Measurements from ENCODE around the gene MIOS. TPM values are rescaled to one million over a fixed set of nuclear protein-coding genes. Genes with fewer than 3 reads are reported as not detected.

The MIOS gene
- total and polyA plus RNA-seq, 2 of the 8 experiments (the other 6 are each of a cell fraction or from before 2014, with no cell fraction given), result 15.5 to 50.7 TPM

DNA sequence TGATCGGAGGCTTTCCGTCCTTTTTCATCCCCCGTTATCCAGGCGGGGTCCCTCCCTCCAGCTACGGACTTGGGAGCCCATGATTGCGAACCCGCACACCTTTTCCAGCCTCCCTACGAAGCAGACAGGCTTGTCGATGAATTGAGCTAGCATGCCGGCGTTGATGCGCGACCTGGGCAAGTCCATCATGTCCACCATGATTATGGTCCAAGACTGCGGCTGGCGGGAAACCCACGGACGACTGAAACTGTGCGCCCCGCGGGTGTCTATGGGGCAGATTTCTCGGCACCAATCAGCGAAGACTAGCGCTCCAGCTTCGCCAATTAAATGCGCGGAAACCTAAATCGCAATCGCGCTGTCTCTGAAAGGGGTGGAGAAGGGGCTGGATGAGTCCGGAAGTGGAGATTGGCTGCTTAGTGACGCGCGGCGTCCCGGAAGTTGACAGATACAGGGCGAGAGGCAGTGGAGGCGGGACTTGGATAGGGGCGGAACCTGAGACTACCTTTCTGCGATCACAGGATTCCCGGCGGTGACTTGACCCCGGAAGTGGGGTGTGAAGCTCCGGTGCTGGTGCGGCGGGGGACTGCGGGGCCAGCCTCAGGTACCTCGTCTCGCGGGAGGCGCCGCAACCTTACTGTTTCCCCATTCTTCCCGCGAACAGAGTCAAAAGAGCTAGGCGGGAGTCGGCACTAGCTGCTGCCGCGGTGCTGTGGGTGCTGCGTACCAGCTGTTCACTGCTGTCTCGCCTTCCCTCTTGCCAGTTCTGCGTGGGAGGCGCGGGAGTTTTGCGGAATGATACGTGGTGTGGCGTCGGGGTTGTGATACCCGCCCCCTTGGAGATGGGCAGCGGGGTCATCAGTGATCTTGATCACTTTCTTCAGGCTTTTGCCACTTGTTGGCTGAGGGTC is 73.8 kb downstream of the MIOS start, which contains the start of gene UMAD1:
TSS of gene UMAD1 (plus strand) at position 532 of the 908 bp plus-strand sequence. CDS start 32,620 bp downstream, outside the sequence.
- no peaks in the 10 kb centered on the region for H3K9me3 ChIP-seq (ENCODE audit: insufficient read depth in 2 of 2, low read depth in 1 of 2, low read length in 1 of 2)
- H2AK5ac ChIP-seq (ENCODE audit: low read depth, low read length), result no peak within 1 kb of the TSS
- peak within 1 kb of the TSS; percentile 88 to 92 for H3K4me2 ChIP-seq (ENCODE audit: insufficient read depth in 1 of 2, low read depth in 2 of 2, low read length in 2 of 2)
- H4K8ac ChIP-seq (ENCODE audit: extremely low read depth, insufficient read depth, low read length), result peak within 1 kb of the TSS; percentile 98
- peak within 1 kb of the TSS; percentile 91; the same call in 1 of the 2 replicates for H2BK12ac ChIP-seq (ENCODE audit: low read depth, low read length)
- 2% methylated on average over 68 of the region's 68 CpGs; no CpG with 5 or more reads in 1 of the 2 experiments for WGBS, 2 experiments (ENCODE audit: extremely low coverage in 1 of 2, insufficient coverage in 1 of 2, insufficient read length in 1 of 2, insufficient replicate concordance in 2 of 2, low coverage in 1 of 2, low lambda C conversion rate in 2 of 2, missing lambda C conversion rate in 1 of 2)
- no peaks in the 10 kb centered on the region; the same call in 1 of the 2 replicates for H3K79me1 ChIP-seq (ENCODE audit: low read depth, low read length)
- no peaks in the 10 kb centered on the region for H3K27me3 ChIP-seq (replicated peaks in 1 of 4; ENCODE audit: control insufficient read depth in 3 of 4, extremely low read depth in 1 of 4, insufficient read depth in 3 of 4, low read length in 3 of 4)
- peak within 1 kb of the TSS; percentile 88 to 97 (median 96) for H3K9ac ChIP-seq (replicated peaks in 1 of 4; ENCODE audit: extremely low read depth in 1 of 4, low read depth in 3 of 4, low read length in 3 of 4)
- peak within 1 kb of the TSS; percentile 80 for H4K5ac ChIP-seq (ENCODE audit: insufficient read length, low read depth, low read length)
- H2BK20ac ChIP-seq (ENCODE audit: low read length), result no peak within 1 kb of the TSS
- H2BK15ac ChIP-seq (ENCODE audit: low read length), result peak within 1 kb of the TSS; percentile 96
- H3K36me3 ChIP-seq (ENCODE audit: control insufficient read depth in 2 of 4, insufficient read depth in 4 of 4, low read length in 3 of 4), result peaks cover 0 to 12% (median 1%) of the 10 kb centered on the region in 4 experiments; a peak in 3 of 8 replicates
- H3K27ac ChIP-seq (ENCODE audit: low read depth, low read length), result peak within 1 kb of the TSS; percentile 91
- H3K79me2 ChIP-seq (ENCODE audit: control insufficient read depth in 1 of 2, insufficient read depth in 2 of 2, low read length in 2 of 2), result peaks cover 0 to 26% of the 10 kb centered on the region in 2 experiments; a peak in 2 of 4 replicates
- ChIA-PET CTCF (ENCODE audit: partially characterized antibody) (interaction anchor here (0.7 to 4.3 kb wide), 5 partner anchors 14 to 574 kb away, joined by 3 to 12 read pairs (median 5); no protein-coding TSS in a partner anchor), POLR2A (ENCODE audit: partially characterized antibody) (interaction anchor here (0.6 to 2.4 kb wide), 14 partner anchors 10 to 656 kb away, joined by 3 to 8 read pairs (median 3); partner anchors contain the start of gene GLCCI1)
- H2BK120ac ChIP-seq (replicated peaks; ENCODE audit: low read depth, low read length), result no peak within 1 kb of the TSS
- peaks cover 0 to 5% (median 3%) of the 10 kb centered on the region in 4 experiments; a peak in 3 of 7 replicates for H3K4me1 ChIP-seq (replicated peaks in 1 of 4; ENCODE audit: control insufficient read depth in 3 of 4, insufficient read depth in 4 of 4, low read length in 3 of 4)
- peak within 1 kb of the TSS; percentile 68 for H4K91ac ChIP-seq (replicated peaks; ENCODE audit: insufficient read length, low read length)
- H3K56ac ChIP-seq (replicated peaks; ENCODE audit: insufficient read length, low read depth, low read length), result peak within 1 kb of the TSS; percentile 52
- DNase-seq (ENCODE audit: low read depth in 1 of 2, low spot score in 2 of 2), result peak; percentile 93 to 99
- H2BK5ac ChIP-seq (ENCODE audit: low read depth, low read length), result peak within 1 kb of the TSS; percentile 96
- no peaks in the 10 kb centered on the region for H4K20me1 ChIP-seq (replicated peaks in 1 of 2; ENCODE audit: control insufficient read depth in 1 of 2, insufficient read depth in 2 of 2, low read length in 2 of 2)
- peak within 1 kb of the TSS; percentile 13 for H3K4ac ChIP-seq (replicated peaks; ENCODE audit: insufficient read length, low read depth, low read length)
- peak within 1 kb of the TSS; percentile 62 for H3K14ac ChIP-seq (ENCODE audit: insufficient read length)
- H3K18ac ChIP-seq (ENCODE audit: extremely low read depth, low read length), result peak within 1 kb of the TSS; percentile 98
- peak within 1 kb of the TSS; percentile 87 for H2AFZ ChIP-seq (ENCODE audit: low read length)
- FAIRE-seq, result peak; percentile 98
- H3K23me2 ChIP-seq (ENCODE audit: low read depth, low read length), result peaks cover 6% of the 10 kb centered on the region; the same call in 1 of the 2 replicates
- H3K4me3 ChIP-seq (ENCODE audit: extremely low read depth in 1 of 4, insufficient read depth in 2 of 4, low read depth in 3 of 4, low read length in 4 of 4), result peak within 1 kb of the TSS; percentile 61 to 96 (median 91)
- no peak within 1 kb of the TSS for H3K23ac ChIP-seq (ENCODE audit: insufficient read length)
- TF ChIP-seq TAF1 (IDR thresholded peaks at IDR 0.05; ENCODE audit: low read depth, low read length) (peak; percentile 91), RAD21 (IDR thresholded peaks at IDR 0.05 in 1 of 2, conservative IDR thresholded peaks at IDR 0.05 in 1 of 2; ENCODE audit: low read depth in 2 of 2, low read length in 2 of 2) (0 out of 4 replicates have a peak, but pooled peaks of 1 of the 2 experiments have one; percentile 1), YY1 (IDR thresholded peaks at IDR 0.05; ENCODE audit: low read depth, low read length) (peak; percentile 83), CHD2 (IDR thresholded peaks at IDR 0.05; ENCODE audit: low read length) (peak; percentile 92), EP300 (IDR thresholded peaks at IDR 0.05; ENCODE audit: borderline replicate concordance in 1 of 2, low read depth in 2 of 2, low read length in 2 of 2) (no peak), GTF2F1 (IDR thresholded peaks at IDR 0.05; ENCODE audit: borderline replicate concordance, low read depth, low read length) (no peak), CREB1 (IDR thresholded peaks at IDR 0.05) (peak; percentile 84), JUND (IDR thresholded peaks at IDR 0.05; ENCODE audit: low read length) (no peak), FOSL1 (IDR thresholded peaks at IDR 0.05; ENCODE audit: insufficient read depth, low read depth, low read length) (no peak), CBX8 (IDR thresholded peaks at IDR 0.05; ENCODE audit: borderline replicate concordance, low read depth, low read length) (no peak)

Measured in H1 (cell line).